K562 (cell line): ENCODE data around the gene GADD45G. TPM values are rescaled to one million over a fixed set of nuclear protein-coding genes. Genes with fewer than 3 reads are reported as not detected.

Source experiments
- ATAC-seq: fragments of 200-7000 bp; cut with Tn5 transposase; 3 replicates; pipeline ENCODE4 v1.9.1; 2020; ENCODE audit warnings: moderate library complexity
- BruUV-seq: library from RNA; stranded (reverse); fragments of 400-500 nt; replicated peaks from 2 replicates; lab custom pipeline; 2021; lab: Mats Ljungman, UMichigan
- CTCF ChIA-PET: fragments of 300-600 bp; formaldehyde crosslinking; extraction: SDS; loops from one replicate; lab custom pipeline; 2021; ENCODE audit warnings: low intra/inter-chr PET ratio; lab: Yijun Ruan, JAX
- POLR2A ChIA-PET: fragments of 300-600, 350-650 bp; sonication (Branson Sonifier 250); formaldehyde crosslinking; extraction: SDS; loops from one replicate; lab custom pipeline; 2021; ENCODE audit warnings: antibody characterized with exemption, inconsistent platforms; lab: Yijun Ruan, JAX
- DNase-seq, 4 experiments: peaks; one replicate each; pipeline versions ENCODE4 v3.0.0 to v3.0.0-alpha.2; 2011 to 2018; ENCODE audit warnings: low spot score in 3 of 4, mixed read lengths in 3 of 4; ENCODE audit errors: extremely low read depth in 1 of 4
- FAIRE-seq: peaks from 2 replicates; lab custom pipeline; 2011; peaks lifted over from hg19 to GRCh38; lab: Jason Lieb, UNC
- H2AFZ ChIP-seq: 2 replicates; pipeline ENCODE4 v1.6.0; 2011; ENCODE audit warnings: low read depth, low read length, control low read depth, inconsistent platforms
- H3K27ac ChIP-seq: fragments of 200-600 bp; 3 replicates; pipeline ENCODE4 v1.8.0; 2011; ENCODE audit warnings: low read depth, mild to moderate bottlenecking, control low read depth, inconsistent platforms, low read length, moderate library complexity, mixed read lengths; ENCODE audit errors: extremely low read depth
- H3K27me3 ChIP-seq, 2 experiments: fragments of 300-600 bp in 1 of 2; 2 replicates in 1 of 2; 3 replicates in 1 of 2; pipeline versions ENCODE4 v1.6.0 to v1.8.0; 2011; ENCODE audit warnings: inconsistent platforms in 2 of 2, low read length in 2 of 2, mild to moderate bottlenecking in 1 of 2, mixed read lengths in 1 of 2, moderate library complexity in 1 of 2; ENCODE audit not compliant: control insufficient read depth in 2 of 2, insufficient read depth in 2 of 2
- H3K36me3 ChIP-seq: fragments of 300-600 bp; 3 replicates; pipeline ENCODE4 v1.8.0; 2011; ENCODE audit warnings: mild to moderate bottlenecking, low read length, inconsistent platforms; ENCODE audit not compliant: control insufficient read depth, insufficient read depth
- H3K4me1 ChIP-seq, 2 experiments: fragments of 200-600 bp in 1 of 2; replicated peaks in 1 of 2; 2 replicates in 1 of 2; 3 replicates in 1 of 2; pipeline versions ENCODE4 v1.5.1 to v1.8.0; 2011; ENCODE audit warnings: inconsistent platforms in 2 of 2, low read length in 2 of 2, mild to moderate bottlenecking in 1 of 2, mixed read lengths in 1 of 2, moderate library complexity in 1 of 2; ENCODE audit not compliant: control insufficient read depth in 2 of 2, insufficient read depth in 2 of 2
- H3K4me2 ChIP-seq: 2 replicates; pipeline ENCODE4 v1.6.1; 2011; ENCODE audit warnings: low read length, control low read depth, inconsistent platforms, mixed read lengths; ENCODE audit not compliant: insufficient read depth
- H3K4me3 ChIP-seq: fragments of 200-600 bp; sonication (generic), shearing (Covaris generic); 2 replicates; pipeline ENCODE4 v1.5.1; 2016; ENCODE audit warnings: control low read depth, inconsistent platforms
- H3K79me2 ChIP-seq: fragments of 200-600 bp; 3 replicates; pipeline ENCODE4 v1.8.0; 2011; ENCODE audit warnings: low read length, inconsistent platforms; ENCODE audit not compliant: control insufficient read depth, insufficient read depth
- H3K9ac ChIP-seq, 2 experiments: 2 replicates each; pipeline versions ENCODE4 v1.6.0 to v1.6.1; 2011; ENCODE audit warnings: low read depth in 2 of 2, low read length in 2 of 2, control low read depth in 1 of 2, inconsistent platforms in 1 of 2, mild to moderate bottlenecking in 1 of 2, mixed read lengths in 1 of 2; ENCODE audit not compliant: insufficient read depth in 1 of 2
- H3K9me1 ChIP-seq: one replicate; pipeline ENCODE4 v1.6.0; 2011; ENCODE audit warnings: inconsistent platforms, mild to moderate bottlenecking, low read length, moderate library complexity; ENCODE audit not compliant: control insufficient read depth, insufficient read depth
- H3K9me3 ChIP-seq: replicated peaks from 2 replicates; pipeline ENCODE4 v1.5.1; 2011; ENCODE audit warnings: low read depth, low read length, inconsistent platforms; ENCODE audit not compliant: control insufficient read depth, insufficient read depth
- H4K20me1 ChIP-seq: replicated peaks from 2 replicates; pipeline ENCODE4 v1.6.1; 2011; ENCODE audit warnings: low read length, inconsistent platforms, mixed read lengths; ENCODE audit not compliant: control insufficient read depth, insufficient read depth
- BACH1 ChIP-seq: fragments of 200-800 bp; sonication (Bioruptor generic); IDR thresholded peaks from 2 replicates; pipeline ENCODE4 v1.6.1; 2016; ENCODE audit warnings: missing genetic modification characterization, missing compliant biosample characterization
- DDX20 ChIP-seq: fragments of 450-650 bp; IDR thresholded peaks from 2 replicates; pipeline ENCODE4 v1.6.1; 2016; ENCODE audit warnings: missing genetic modification characterization, low read depth, mild to moderate bottlenecking, missing compliant biosample characterization, moderate library complexity
- ELF2 ChIP-seq: fragments of 250-450 bp; sonication (Bioruptor Pico); IDR thresholded peaks from 2 replicates; pipeline ENCODE4 v1.5.0; 2021; ENCODE audit warnings: mild to moderate bottlenecking
- ETV1 ChIP-seq: fragments of 450-650 bp; conservative IDR thresholded peaks from 2 replicates; pipeline ENCODE4 v1.6.1; 2016; ENCODE audit warnings: missing genetic modification characterization, control low read depth, low read depth, missing compliant biosample characterization
- FOXP4 ChIP-seq: sonication (generic); formaldehyde crosslinking; IDR thresholded peaks from 2 replicates; pipeline ENCODE4 v1.8.0; 2022; ENCODE audit warnings: mild to moderate bottlenecking, missing genetic modification reagents, borderline replicate concordance
- HDGF ChIP-seq: fragments of 450-650 bp; IDR thresholded peaks from 2 replicates; pipeline ENCODE4 v1.6.1; 2016
- ILK ChIP-seq: fragments of 450-650 bp; IDR thresholded peaks from 2 replicates; pipeline ENCODE4 v1.6.1; 2016; ENCODE audit warnings: missing genetic modification characterization, low read depth, mild to moderate bottlenecking, missing compliant biosample characterization, moderate library complexity, borderline replicate concordance
- NEUROD1 ChIP-seq: fragments of 150-350 bp; IDR thresholded peaks from 2 replicates; pipeline ENCODE4 v1.6.1; 2014; ENCODE audit warnings: borderline replicate concordance, low read length, low read depth; ENCODE audit not compliant: partially characterized antibody
- POLR2AphosphoS5 ChIP-seq: IDR thresholded peaks from 2 replicates; pipeline ENCODE4 v1.6.1; 2011; ENCODE audit warnings: mild to moderate bottlenecking, low read depth, low read length, moderate library complexity; ENCODE audit not compliant: control insufficient read depth, insufficient read depth
- POLR2B ChIP-seq: fragments of 450-650 bp; IDR thresholded peaks from 2 replicates; pipeline ENCODE4 v1.6.1; 2018; ENCODE audit warnings: low read depth; ENCODE audit not compliant: partially characterized antibody
- RBBP5 ChIP-seq: fragments of 200-600 bp; sonication (generic); IDR thresholded peaks from 2 replicates; pipeline ENCODE4 v1.6.1; 2012; ENCODE audit warnings: borderline replicate concordance, mild to moderate bottlenecking, low read length, control low read depth, inconsistent platforms; ENCODE audit not compliant: insufficient read depth, poor library complexity, severe bottlenecking
- RBM25 ChIP-seq: fragments of 200-400 bp; formaldehyde crosslinking; IDR thresholded peaks from 2 replicates; pipeline ENCODE4 v1.6.1; 2018; ENCODE audit warnings: low read length, low read depth, moderate library complexity; ENCODE audit not compliant: severe bottlenecking
- SIRT6 ChIP-seq: IDR thresholded peaks from one replicate; pipeline ENCODE4 v1.6.1; 2012; ENCODE audit warnings: low read depth, mild to moderate bottlenecking, control low read depth, inconsistent platforms, low read length, moderate library complexity
- TAF9B ChIP-seq: fragments of 450-650 bp; IDR thresholded peaks from 2 replicates; pipeline ENCODE4 v1.6.1; 2018; ENCODE audit warnings: mild to moderate bottlenecking; ENCODE audit not compliant: partially characterized antibody
- ZNF217 ChIP-seq: sonication (generic); formaldehyde crosslinking; IDR thresholded peaks from 2 replicates; pipeline ENCODE4 v1.8.0; 2022; ENCODE audit warnings: mild to moderate bottlenecking, missing genetic modification reagents
- WGBS: fragments of 100-300 bp; shearing (Covaris generic); methylation state at CpG from one replicate; pipeline ENCODE4 v1.1.6; 2016; ENCODE audit warnings: low coverage, mixed read lengths; ENCODE audit not compliant: insufficient coverage; ENCODE audit errors: missing lambda C conversion rate; 5-methylcytosine and 5-hydroxymethylcytosine counted together
- in situ Hi-C: fragments of 300-500 bp; cut with MboI; formaldehyde crosslinking; loops from 4 replicates; pipeline ENCODE4 v1.15.0; 2018; ENCODE audit warnings: inconsistent platforms, mixed read lengths
- intact Hi-C: fragments of 100-400 bp; cut with micrococcal nuclease; formaldehyde crosslinking; loops from 2 replicates; pipeline ENCODE4 v1.14.2; 2022
- polyA plus RNA-seq, 8 experiments: library from polyadenylated mRNA; depleted of rRNA in 4 of 8; stranded (reverse) in 5 of 8; unstranded in 3 of 8; fragments of >200 nt; fragmentation: Nextera tagmentation in 2 of 8; fragmentation: Illumina TruSeq in 1 of 8; extraction: Ambion mirVana in 2 of 8; extraction: Trizol in 1 of 8; gene quantifications; 2 replicates each; pipeline versions ENCODE4 v1.2.1 to v1.2.3, GENCODE V29; 2011 to 2014; ENCODE audit warnings: inconsistent platforms in 1 of 8, missing spikeins in 1 of 8
- total RNA-seq, 7 experiments: library from RNA; depleted of rRNA in 6 of 7; stranded (reverse); fragments of >200 nt in 6 of 7; fragmentation: Illumina TruSeq in 2 of 7; extraction: Trizol in 2 of 7; gene quantifications; 2 replicates each; pipeline versions ENCODE4 v1.2.1 to v1.2.3, GENCODE V29; 2011 to 2021; ENCODE audit warnings: low replicate concordance in 1 of 7
- TF ChIP-seq, protein P1 (sequence below): fragments of 250-450 bp; sonication (Bioruptor Pico); IDR thresholded peaks from 2 replicates; pipeline ENCODE4 v1.5.1; 2021; ENCODE audit warnings: mild to moderate bottlenecking

Gene GADD45G
- total and polyA plus RNA-seq, 9 of the 15 experiments (the other 6 are each of a cell fraction or from before 2014, with no cell fraction given) = 0.20 to 0.34 TPM; not detected in 7

- no peak overlapping the region for H3K9ac ChIP-seq
- in situ Hi-C loops (no loop called here), intact Hi-C loops (no loop called here)
- H3K4me1 ChIP-seq = no peaks in the 10 kb centered on the region
- no peak for FAIRE-seq
- peaks cover 0 to 16% of the 10 kb centered on the region in 2 experiments; a peak in 2 of 5 replicates for H3K27me3 ChIP-seq
- POLR2A ChIA-PET = no interaction called here
- H3K9me3 ChIP-seq = no peaks in the 10 kb centered on the region
- no peak overlapping the region for H3K4me3 ChIP-seq
- H3K4me2 ChIP-seq = no peak overlapping the region
- H4K20me1 ChIP-seq = no peaks in the 10 kb centered on the region
- WGBS = 0% methylated on average over 3 of the region's 6 CpGs
- no TSS peak for BruUV-seq
- CTCF ChIA-PET = no interaction called here
- H3K36me3 ChIP-seq = no peaks in the 10 kb centered on the region
- H2AFZ ChIP-seq = no peak overlapping the region
- TF ChIP-seq TAF9B (no peak), FOXP4 (CRISPR knock-in tag) (no peak), DDX20 (tag) (no peak), BACH1 (no peak), ETV1 (tag) (no peak), POLR2B (no peak), ILK (tag) (no peak), ELF2 (CRISPR knock-in tag) (no peak), HDGF (no peak), SIRT6 (no peak), POLR2AphosphoS5 (no peak), ZNF217 (CRISPR knock-in tag) (no peak), NEUROD1 (no peak), RBBP5 (no peak), RBM25 (no peak)
- TF ChIP-seq, protein P1, sequence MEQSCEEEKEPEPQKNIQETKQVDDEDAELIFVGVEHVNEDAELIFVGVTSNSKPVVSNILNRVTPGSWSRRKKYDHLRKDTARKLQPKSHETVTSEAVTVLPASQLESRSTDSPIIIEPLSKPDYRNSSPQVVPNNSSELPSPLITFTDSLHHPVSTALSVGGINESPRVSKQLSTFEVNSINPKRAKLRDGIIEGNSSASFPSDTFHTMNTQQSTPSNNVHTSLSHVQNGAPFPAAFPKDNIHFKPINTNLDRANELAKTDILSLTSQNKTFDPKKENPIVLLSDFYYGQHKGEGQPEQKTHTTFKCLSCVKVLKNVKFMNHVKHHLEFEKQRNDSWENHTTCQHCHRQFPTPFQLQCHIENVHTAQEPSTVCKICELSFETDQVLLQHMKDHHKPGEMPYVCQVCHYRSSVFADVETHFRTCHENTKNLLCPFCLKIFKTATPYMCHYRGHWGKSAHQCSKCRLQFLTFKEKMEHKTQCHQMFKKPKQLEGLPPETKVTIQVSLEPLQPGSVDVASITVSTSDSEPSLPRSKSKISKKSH (CRISPR knock-in tag) = no peak
- no peak for DNase-seq
- no peaks in the 10 kb centered on the region for H3K79me2 ChIP-seq
- no peak for ATAC-seq
- H3K27ac ChIP-seq = no peak overlapping the region
- no peaks in the 10 kb centered on the region for H3K9me1 ChIP-seq
Measured at GRCh38 chr9:89633404-89633803, 28.6 kb downstream of the GADD45G start.
